HCT116 (cell line): ENCODE data around the gene DTD1. TPM values are rescaled to one million over a fixed set of nuclear protein-coding genes. Genes with fewer than 3 reads are reported as not detected.

Experiments used
- ATAC-seq: fragments of 200-7000 bp; cut with Tn5 transposase; 2 replicates; pipeline ENCODE4 v1.9.1; 2020; ENCODE audit warnings: mild to moderate bottlenecking, moderate library complexity
- BruUV-seq: library from RNA; stranded (reverse); fragments of 400-500 nt; replicated peaks from 2 replicates; lab custom pipeline; 2021; lab: Mats Ljungman, UMichigan
- CTCF ChIA-PET: fragments of 300-600 bp; sonication (Branson Sonifier 250); formaldehyde crosslinking; loops from one replicate; lab custom pipeline; 2021; ENCODE audit warnings: antibody characterized with exemption; lab: Charles Lee
- POLR2A ChIA-PET: fragments of 300-600, 350-600 bp; sonication (Branson Sonifier 250); formaldehyde crosslinking; loops from one replicate; lab custom pipeline; 2021; ENCODE audit warnings: antibody characterized with exemption; lab: Charles Lee
- RAD21 ChIA-PET, 2 experiments: fragments of 300-600 bp; sonication (Branson Sonifier 250); formaldehyde crosslinking; loops; one replicate each; lab custom pipeline; 2023; ENCODE audit warnings: low total read pairs in 2 of 2; ENCODE audit not compliant: uncharacterized antibody in 2 of 2, unreplicated experiment in 2 of 2, low non-redundant PET in 1 of 2; lab: Charles Lee
- DNase-seq: peaks from one replicate; pipeline ENCODE4 v3.0.0-alpha.2; 2010; ENCODE audit warnings: low read depth, low spot score
- H2AFZ ChIP-seq: fragments of 200-600 bp; shearing (Covaris generic), sonication (generic); 2 replicates; pipeline ENCODE4 v1.6.1; 2017; ENCODE audit warnings: low read depth, mixed run types, mixed read lengths, antibody characterized with exemption, low read length; ENCODE audit not compliant: poor library complexity, severe bottlenecking
- H3K27ac ChIP-seq: 2 replicates; pipeline ENCODE4 v1.5.1; 2012; ENCODE audit warnings: low read depth, low read length
- H3K27me3 ChIP-seq: fragments of 200-600 bp; sonication (generic); 2 replicates; pipeline ENCODE4 v1.6.1; 2016; ENCODE audit warnings: mixed run types, low read length, mixed read lengths; ENCODE audit not compliant: insufficient read depth
- H3K36me3 ChIP-seq, 2 experiments: fragments of 200-500 bp in 1 of 2; fragments of 200-600 bp in 1 of 2; sonication (Bioruptor generic) in 1 of 2; sonication (generic) in 1 of 2; 2 replicates each; pipeline versions ENCODE4 v1.5.1 to v1.6.1; 2014 to 2016; ENCODE audit warnings: low read length in 2 of 2, inconsistent platforms in 1 of 2, mixed read lengths in 1 of 2, mixed run types in 1 of 2; ENCODE audit not compliant: insufficient read depth in 2 of 2, control insufficient read depth in 1 of 2
- H3K4me1 ChIP-seq, 2 experiments: fragments of 200-600 bp in 1 of 2; sonication (generic) in 1 of 2; 2 replicates each; pipeline versions ENCODE4 v1.5.1 to v1.6.1; 2012 to 2017; ENCODE audit warnings: low read length in 2 of 2, inconsistent platforms in 1 of 2, mild to moderate bottlenecking in 1 of 2, mixed read lengths in 1 of 2, mixed run types in 1 of 2, moderate library complexity in 1 of 2; ENCODE audit not compliant: insufficient read depth in 2 of 2, control insufficient read depth in 1 of 2
- H3K4me2 ChIP-seq: fragments of 200-600 bp; sonication (generic); 2 replicates; pipeline ENCODE4 v1.6.1; 2017; ENCODE audit warnings: mixed run types, low read length, mixed read lengths
- H3K4me3 ChIP-seq, 2 experiments: fragments of 200-600 bp in 1 of 2; sonication (generic) in 1 of 2; replicated peaks in 1 of 2; 2 replicates each; pipeline ENCODE4 v1.5.1; 2011 to 2016; ENCODE audit warnings: low read length in 2 of 2, control low read depth in 1 of 2, low read depth in 1 of 2, mild to moderate bottlenecking in 1 of 2, mixed read lengths in 1 of 2, mixed run types in 1 of 2
- H3K79me2 ChIP-seq: fragments of 200-600 bp; sonication (generic); 2 replicates; pipeline ENCODE4 v1.6.1; 2017; ENCODE audit warnings: mild to moderate bottlenecking, mixed run types, low read length, moderate library complexity, mixed read lengths; ENCODE audit not compliant: insufficient read depth
- H3K9ac ChIP-seq: fragments of 200-600 bp; sonication (generic); 2 replicates; pipeline ENCODE4 v1.6.1; 2016; ENCODE audit warnings: low read length, mixed read lengths
- H3K9me2 ChIP-seq: fragments of 200-600 bp; sonication (generic), shearing (Covaris generic); 2 replicates; pipeline ENCODE4 v1.6.1; 2017; ENCODE audit warnings: mixed run types, mild to moderate bottlenecking, moderate library complexity; ENCODE audit not compliant: insufficient read depth
- H3K9me3 ChIP-seq, 2 experiments: fragments of 200-500 bp in 1 of 2; fragments of 200-600 bp in 1 of 2; sonication (Bioruptor generic) in 1 of 2; sonication (generic) in 1 of 2; 2 replicates each; pipeline ENCODE4 v1.6.1; 2014 to 2017; ENCODE audit warnings: low read length in 2 of 2, mixed read lengths in 2 of 2, inconsistent platforms in 1 of 2, low read depth in 1 of 2, mild to moderate bottlenecking in 1 of 2, mixed run types in 1 of 2, moderate library complexity in 1 of 2; ENCODE audit not compliant: control insufficient read depth in 1 of 2, insufficient read depth in 1 of 2
- H4K20me1 ChIP-seq: fragments of 200-600 bp; sonication (generic), shearing (Covaris generic); 2 replicates; pipeline ENCODE4 v1.6.1; 2017; ENCODE audit warnings: mixed run types, mild to moderate bottlenecking, moderate library complexity; ENCODE audit not compliant: insufficient read depth
- ELF1 ChIP-seq: IDR thresholded peaks from 2 replicates; pipeline ENCODE4 v1.6.1; 2012; ENCODE audit warnings: low read depth, borderline replicate concordance
- intact Hi-C: fragments of 100-400 bp; cut with micrococcal nuclease; formaldehyde crosslinking; loops from 2 replicates; pipeline ENCODE4 v1.10.0; 2022
- total RNA-seq: library from RNA; stranded (reverse); gene quantifications from one replicate; pipeline ENCODE4 v1.2.1, GENCODE V29; 2021; ENCODE audit not compliant: unreplicated experiment
- TF ChIP-seq, protein P1 (sequence below): IDR thresholded peaks from 2 replicates; pipeline ENCODE4 v1.6.1; 2012; ENCODE audit warnings: low read depth

The DTD1 gene
- total RNA-seq, 1 experiment from 2014 or later = 54.5 TPM

DNA sequence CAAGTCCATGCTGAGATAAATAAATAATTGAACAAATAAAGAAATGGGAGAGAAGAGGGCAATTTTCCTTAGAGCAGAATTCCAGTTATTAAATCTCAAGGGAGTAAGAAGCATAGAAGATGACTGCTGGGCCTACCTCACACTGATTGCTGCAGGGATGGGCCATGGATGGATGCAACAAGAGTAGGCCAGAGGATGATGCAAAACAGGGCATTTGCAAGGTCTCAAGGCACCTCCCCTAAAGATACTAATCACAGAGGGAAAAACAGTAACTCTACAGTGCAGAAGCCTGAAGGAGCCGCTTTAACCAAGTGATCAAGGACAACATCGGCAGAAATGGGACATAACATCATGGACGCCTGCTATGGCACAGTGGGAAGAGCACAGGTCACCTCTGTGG lies 224.1 kb downstream of the DTD1 start (continued):
- no peak for TF ChIP-seq ELF1
- TF ChIP-seq, all 23 proteins: peak for 0

DNA sequence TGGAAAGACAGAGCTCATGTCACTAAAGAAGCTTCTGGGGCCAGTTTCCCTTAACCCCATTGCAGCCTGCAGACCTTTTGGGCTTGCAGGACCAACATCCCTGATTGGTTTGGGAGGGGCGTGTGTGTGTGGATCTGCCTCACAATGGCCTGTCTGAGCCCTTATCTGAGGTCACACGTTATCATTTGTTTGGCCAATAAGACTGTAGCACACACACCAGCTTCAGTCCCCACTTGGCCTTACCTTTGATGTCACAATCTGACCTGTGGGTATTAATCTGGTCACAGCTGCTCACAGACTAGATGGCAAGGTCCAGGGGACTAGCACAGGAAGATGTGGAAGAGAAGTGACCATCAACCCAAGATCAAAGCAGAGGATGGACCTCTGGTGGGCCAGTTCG lies 225.6 kb downstream of the DTD1 start, which contains the start of gene SCP2D1:
SCP2D1 (plus strand) TSS at position 301 of the 400 bp plus-strand sequence; CDS start at position 334, 33 bp downstream.
- Histone ChIP-seq H2AFZ (no peak within 1 kb of the TSS), H3K9ac (no peak within 1 kb of the TSS), H3K27me3 (peaks cover 10% of the 10 kb centered on the region; the same call in 1 of the 2 replicates), H3K79me2 (no peaks in the 10 kb centered on the region), H3K4me2 (no peak within 1 kb of the TSS), H3K27ac (no peak within 1 kb of the TSS), H3K9me2 (no peaks in the 10 kb centered on the region), H3K4me1 (no peaks in the 10 kb centered on the region), H3K36me3 (no peaks in the 10 kb centered on the region), H3K4me3 (no peak within 1 kb of the TSS), H3K9me3 (no peaks in the 10 kb centered on the region), H4K20me1 (no peaks in the 10 kb centered on the region)
- ATAC-seq = no peak
- POLR2A ChIA-PET = no interaction called here
- CTCF ChIA-PET = no interaction called here
- intact Hi-C loops = no loop called here
- no TSS peak for BruUV-seq
- TF ChIP-seq, protein P1, sequence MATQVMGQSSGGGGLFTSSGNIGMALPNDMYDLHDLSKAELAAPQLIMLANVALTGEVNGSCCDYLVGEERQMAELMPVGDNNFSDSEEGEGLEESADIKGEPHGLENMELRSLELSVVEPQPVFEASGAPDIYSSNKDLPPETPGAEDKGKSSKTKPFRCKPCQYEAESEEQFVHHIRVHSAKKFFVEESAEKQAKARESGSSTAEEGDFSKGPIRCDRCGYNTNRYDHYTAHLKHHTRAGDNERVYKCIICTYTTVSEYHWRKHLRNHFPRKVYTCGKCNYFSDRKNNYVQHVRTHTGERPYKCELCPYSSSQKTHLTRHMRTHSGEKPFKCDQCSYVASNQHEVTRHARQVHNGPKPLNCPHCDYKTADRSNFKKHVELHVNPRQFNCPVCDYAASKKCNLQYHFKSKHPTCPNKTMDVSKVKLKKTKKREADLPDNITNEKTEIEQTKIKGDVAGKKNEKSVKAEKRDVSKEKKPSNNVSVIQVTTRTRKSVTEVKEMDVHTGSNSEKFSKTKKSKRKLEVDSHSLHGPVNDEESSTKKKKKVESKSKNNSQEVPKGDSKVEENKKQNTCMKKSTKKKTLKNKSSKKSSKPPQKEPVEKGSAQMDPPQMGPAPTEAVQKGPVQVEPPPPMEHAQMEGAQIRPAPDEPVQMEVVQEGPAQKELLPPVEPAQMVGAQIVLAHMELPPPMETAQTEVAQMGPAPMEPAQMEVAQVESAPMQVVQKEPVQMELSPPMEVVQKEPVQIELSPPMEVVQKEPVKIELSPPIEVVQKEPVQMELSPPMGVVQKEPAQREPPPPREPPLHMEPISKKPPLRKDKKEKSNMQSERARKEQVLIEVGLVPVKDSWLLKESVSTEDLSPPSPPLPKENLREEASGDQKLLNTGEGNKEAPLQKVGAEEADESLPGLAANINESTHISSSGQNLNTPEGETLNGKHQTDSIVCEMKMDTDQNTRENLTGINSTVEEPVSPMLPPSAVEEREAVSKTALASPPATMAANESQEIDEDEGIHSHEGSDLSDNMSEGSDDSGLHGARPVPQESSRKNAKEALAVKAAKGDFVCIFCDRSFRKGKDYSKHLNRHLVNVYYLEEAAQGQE = no peak
- DNase-seq = no peak
- RAD21 ChIA-PET = no interaction called here
